HG03025 (cell line): Measurements from ENCODE around the gene DPH6.
"Not testable (repeated sequence)": the region's sequence is repeated elsewhere in the genome, so short reads cannot be mapped to it uniquely, and the experiment has no call there.

ENCODE experiments used
- ATAC-seq: cut with Tn5 transposase; IDR thresholded peaks from one replicate; pipeline ENCODE4 v1.9.1; 2021; ENCODE audit warnings: mild to moderate bottlenecking, moderate library complexity; ENCODE audit not compliant: unreplicated experiment, low FRiP score

The DPH6 gene

DNA sequence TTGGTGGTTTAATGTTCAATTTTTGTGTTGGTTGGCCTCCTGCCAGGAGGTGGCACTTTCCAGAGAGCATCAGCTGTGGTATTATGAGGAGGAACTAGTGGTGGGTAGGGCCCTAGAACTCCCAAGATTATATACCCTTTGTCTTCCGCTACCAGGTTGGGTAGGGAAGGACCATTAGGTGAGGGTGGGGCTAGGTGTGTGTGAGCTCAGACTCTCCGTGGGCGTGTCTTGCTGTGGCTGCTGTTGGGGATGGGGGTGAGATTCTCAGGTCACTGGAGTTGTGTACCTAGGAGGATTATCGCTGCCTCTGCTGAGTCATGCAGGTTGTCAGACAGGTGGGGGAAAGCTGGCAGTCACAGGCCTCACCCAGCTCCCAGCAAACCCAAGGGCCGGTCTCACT is 187.1 kb downstream of the DPH6 start:
- ATAC-seq: no peak

- ATAC-seq: no peak
These were observed 194.9 kb downstream of the DPH6 start for GRCh38 chr15:35351059-35351458.

DNA sequence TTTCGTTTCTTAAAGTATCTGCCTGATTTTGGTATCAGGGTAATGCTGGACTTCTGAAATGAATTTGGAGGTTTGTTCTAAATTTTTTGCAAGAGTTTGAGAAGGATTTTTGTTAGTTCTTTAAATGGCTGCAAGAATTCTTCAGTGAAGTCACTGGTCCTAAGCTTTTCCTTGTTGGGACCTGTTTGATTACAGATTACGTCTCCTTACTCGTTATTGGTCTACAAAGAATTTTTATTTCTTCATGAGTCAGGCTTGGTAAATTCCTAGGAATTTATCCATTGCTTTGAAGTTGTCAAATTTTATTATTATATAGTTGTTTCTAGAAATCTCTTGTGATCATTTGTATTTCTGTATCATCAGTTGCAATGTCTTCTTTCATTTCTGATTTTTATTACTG is 196.0 kb downstream of the DPH6 start:
- ATAC-seq: no peak

GRCh38 chr15:35330916-35331315 is 215.0 kb downstream of the DPH6 start:
- no peak for ATAC-seq

GRCh38 chr15:35330048-35330695 is 215.8 kb downstream of the DPH6 start:
- no peak for ATAC-seq

GRCh38 chr15:35329521-35329961 is 216.4 kb downstream of the DPH6 start:
- ATAC-seq: no peak

DNA sequence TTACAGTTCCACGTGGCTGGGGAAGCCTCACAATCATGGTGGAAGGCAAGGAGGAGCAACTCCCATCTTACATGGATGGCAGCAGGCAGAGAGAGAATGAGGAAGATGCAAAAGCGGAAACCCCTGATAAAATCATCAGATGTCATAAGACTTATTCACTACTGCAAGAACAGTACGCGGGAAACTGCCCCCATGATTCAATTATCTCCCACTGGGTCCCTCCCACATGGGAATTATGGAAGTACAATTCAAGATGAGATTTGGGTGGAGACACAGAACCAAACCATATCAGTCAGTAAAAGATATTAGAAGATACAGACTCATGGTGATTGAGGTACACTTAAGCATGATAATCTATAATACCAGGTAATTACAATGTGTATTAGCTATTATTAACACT is 217.1 kb downstream of the DPH6 start:
- ATAC-seq: not testable (repeated sequence)

DNA sequence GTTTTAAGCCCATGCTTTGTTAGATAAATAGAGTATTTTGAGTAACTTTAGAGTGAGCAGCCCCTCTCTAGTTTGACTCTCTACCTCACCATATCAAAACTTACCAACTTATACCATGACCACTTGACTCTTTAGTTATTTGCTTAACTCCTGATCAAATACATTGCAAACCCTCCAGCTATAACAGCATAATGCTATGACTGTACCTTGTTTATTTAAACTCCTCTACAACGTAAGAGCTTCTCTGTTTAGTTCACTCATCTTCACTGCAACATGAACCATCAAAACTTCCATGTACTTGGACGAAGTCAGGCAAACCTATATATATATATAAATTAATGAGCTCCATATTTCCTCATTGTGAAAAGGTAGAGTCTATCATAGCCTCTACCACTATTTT is 218.2 kb downstream of the DPH6 start:
- ATAC-seq: no peak

DNA sequence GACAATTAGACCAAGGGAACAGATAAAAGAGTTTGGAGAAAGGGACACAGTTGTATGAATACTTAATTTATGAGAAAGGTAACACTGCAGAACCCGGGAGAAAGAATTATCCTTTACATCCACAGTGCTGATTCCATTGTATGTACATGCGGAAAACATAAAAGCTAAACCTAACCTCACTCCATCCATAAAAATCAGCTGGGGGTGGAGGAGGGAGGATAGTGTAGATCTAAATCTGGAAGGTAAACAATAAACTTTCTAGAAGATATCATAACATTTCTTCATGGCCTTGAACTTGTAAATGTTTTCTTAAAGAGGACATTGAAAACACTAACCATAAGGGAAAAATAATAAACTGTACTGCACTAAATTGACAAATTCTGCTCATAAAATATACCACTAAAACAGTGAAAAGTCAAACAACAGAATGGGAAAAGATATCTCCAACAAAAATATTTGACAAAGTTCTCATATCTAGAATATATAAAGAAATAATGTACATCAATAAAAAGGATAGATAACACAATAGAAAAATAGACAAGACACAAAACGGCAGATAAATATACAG is 220.5 kb downstream of the DPH6 start:
- ATAC-seq: no peak

DNA sequence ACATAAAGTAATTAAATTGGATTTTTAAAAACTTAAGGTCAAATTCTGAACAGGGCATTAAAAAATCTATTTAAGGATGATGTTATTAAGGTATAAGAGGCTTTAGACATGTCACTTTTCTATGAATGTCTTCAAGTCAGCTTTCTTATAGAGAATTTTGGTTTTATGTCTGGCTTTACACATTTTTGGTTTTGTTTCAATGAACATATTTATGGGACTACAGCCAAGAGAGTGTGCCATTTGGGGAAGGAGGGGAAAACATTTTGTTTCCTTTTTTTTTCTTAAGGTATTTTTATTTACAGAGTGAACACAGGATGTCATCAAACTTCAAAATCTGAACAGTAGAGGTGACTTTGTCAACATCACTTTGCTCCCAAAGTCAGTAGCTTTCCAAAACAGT is 222.8 kb downstream of the DPH6 start:
- ATAC-seq: no peak

- no peak for ATAC-seq
These were observed 224.0 kb downstream of the DPH6 start for GRCh38 chr15:35321926-35322325.

DNA sequence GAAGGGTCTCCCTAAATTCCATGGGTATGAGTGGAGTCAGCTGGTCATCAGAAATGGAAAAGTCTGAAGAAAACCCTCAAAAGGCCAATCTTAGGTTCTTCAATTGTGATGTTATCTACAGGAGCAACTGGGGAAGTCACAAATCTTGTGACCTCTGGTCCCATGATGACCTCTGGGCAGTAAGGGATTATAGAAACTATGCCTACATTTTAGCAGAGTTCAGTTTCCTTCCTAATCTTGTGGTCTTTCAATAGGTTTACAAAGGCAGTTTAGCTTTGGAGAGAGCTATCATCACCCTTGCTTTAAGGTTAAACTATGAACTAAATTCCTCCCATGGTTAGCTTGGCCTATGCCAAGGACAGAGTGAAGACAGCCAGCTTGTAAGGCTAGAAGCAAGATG is 225.1 kb downstream of the DPH6 start:
- ATAC-seq: no peak
